GM19035 (cell line): ENCODE results near the gene GRB7.

Source experiments
- ATAC-seq: cut with Tn5 transposase; IDR thresholded peaks from one replicate; pipeline ENCODE4 v1.9.1; 2021; ENCODE audit not compliant: unreplicated experiment

GRB7 gene

GRCh38 chr17:39769974-39770587 is 32.3 kb downstream of the GRB7 start:
- peak; percentile 49 for ATAC-seq

- ATAC-seq = no peak
These were observed 34.7 kb downstream of the GRB7 start for GRCh38 chr17:39772415-39772814.

GRCh38 chr17:39772987-39773934 is 35.5 kb downstream of the GRB7 start:
- no peak for ATAC-seq

- no peak for ATAC-seq
These were observed 36.3 kb downstream of the GRB7 start for GRCh38 chr17:39774047-39774446.

GRCh38 chr17:39775031-39775430 is 37.3 kb downstream of the GRB7 start:
- ATAC-seq = no peak

GRCh38 chr17:39776252-39776651 is 38.5 kb downstream of the GRB7 start:
- ATAC-seq = no peak

- ATAC-seq = peak; percentile 49
These were observed 40.0 kb downstream of the GRB7 start for GRCh38 chr17:39777534-39778365.

- no peak for ATAC-seq
These were observed 43.5 kb downstream of the GRB7 start for GRCh38 chr17:39781031-39781860.

- no peak for ATAC-seq
These were observed 44.1 kb downstream of the GRB7 start for GRCh38 chr17:39781861-39782213.

- no peak for ATAC-seq
These were observed 44.7 kb downstream of the GRB7 start for GRCh38 chr17:39782481-39782880.

GRCh38 chr17:39782980-39783379 is 45.2 kb downstream of the GRB7 start:
- no peak for ATAC-seq

GRCh38 chr17:39787041-39787440 is 49.3 kb downstream of the GRB7 start:
- no peak for ATAC-seq

- no peak for ATAC-seq
These were observed 50.2 kb downstream of the GRB7 start for GRCh38 chr17:39787743-39788484.

- no peak for ATAC-seq
These were observed 53.6 kb downstream of the GRB7 start for GRCh38 chr17:39791111-39791992.

- no peak for ATAC-seq
These were observed 54.9 kb downstream of the GRB7 start for GRCh38 chr17:39792526-39793221.

- ATAC-seq = no peak
These were observed 55.6 kb downstream of the GRB7 start for GRCh38 chr17:39793301-39793872.

- peak; percentile 87 for ATAC-seq
These were observed 56.7 kb downstream of the GRB7 start for GRCh38 chr17:39794249-39794970.
